ENCODE results near the gene WDR12. TPM values are rescaled to one million over a fixed set of nuclear protein-coding genes. Genes with fewer than 3 reads are reported as not detected.
A peak's percentile ranks its signal among the peaks of the same experiment; 100 is the strongest.

WDR12 gene
- total RNA-seq, 2 donors from 2014 or later: 39.2 to 53.4 TPM

DNA sequence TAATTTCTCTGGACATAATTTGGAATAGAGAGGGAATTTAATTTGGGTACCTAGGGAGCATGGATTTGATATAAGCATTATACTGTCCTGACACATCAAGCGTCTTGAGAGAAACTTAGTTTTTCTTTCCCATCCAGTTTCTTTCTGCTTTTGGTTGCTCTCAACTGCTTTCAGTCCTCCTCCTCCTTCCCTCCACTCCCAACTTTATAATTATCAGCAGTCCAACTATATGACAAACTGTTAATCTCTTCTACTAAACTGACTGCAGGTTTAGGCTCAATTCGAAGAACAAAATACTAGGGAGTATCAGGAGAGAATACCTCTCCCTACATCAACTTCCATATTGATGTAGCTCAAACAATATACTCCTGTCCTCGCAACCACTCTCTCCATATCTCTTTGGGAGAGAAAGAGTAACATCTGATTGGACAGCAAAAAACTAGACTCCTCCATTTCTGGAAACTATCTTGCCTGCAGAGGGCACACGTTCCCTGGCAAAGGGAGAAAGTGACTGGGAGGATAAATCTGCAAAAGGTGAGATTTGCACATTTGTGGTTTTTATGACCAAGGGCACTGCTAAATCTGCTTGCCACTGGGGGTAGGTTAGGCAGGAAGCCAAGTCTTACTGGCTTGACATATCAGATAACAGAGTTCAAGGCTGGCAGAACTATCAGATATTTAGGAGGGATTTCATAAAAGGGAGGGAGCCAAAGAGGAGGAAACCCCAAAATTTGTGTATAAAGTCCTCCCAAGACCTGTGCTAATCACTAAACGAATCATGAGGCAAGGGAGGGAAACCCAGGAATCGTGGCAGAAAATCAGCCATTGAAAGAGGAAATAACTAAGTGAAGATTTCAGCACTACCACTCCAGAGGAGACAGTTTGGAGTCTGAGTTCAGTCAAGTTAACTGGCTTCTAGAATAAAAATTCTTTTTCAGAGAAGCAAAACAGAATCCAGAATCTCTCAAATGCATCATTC, 79.9 kb downstream of the WDR12 start:
- peak; percentile 61 to 82 for ATAC-seq
- intact Hi-C loops (cut with DNase I): no loop called here
- DNase-seq: no peak

DNA sequence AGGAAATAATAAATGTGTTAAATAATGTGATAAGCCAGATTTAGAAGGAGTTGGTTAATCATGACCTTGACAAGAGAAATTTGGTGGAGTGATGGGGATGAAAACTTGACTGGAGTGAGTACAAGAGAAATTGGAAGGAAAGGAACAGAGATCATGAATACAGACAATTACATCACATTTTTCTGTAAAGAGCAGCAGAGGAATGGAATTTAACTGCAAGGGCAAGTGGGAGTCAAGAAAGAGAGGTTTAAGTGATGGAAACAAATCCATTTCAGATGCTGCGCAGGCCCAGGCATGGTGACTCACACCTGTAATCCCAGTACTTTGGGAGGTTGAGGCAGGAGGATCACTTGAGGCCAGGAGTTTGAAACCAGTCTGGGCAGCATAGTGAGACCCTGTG, 86.6 kb downstream of the WDR12 start:
- ATAC-seq (no peak), DNase-seq (no peak)
- intact Hi-C loops (cut with DNase I): no loop called here

Other genes with a start within 250 kb of the WDR12 start
- 1 to 10 TPM; 6.3 to 9.0 TPM for gene ICA1L, start 39.9 kb downstream of the WDR12 start, total RNA-seq
- gene CARF, start 602 bp upstream of the WDR12 start, total RNA-seq: 1 to 10 TPM; 6.5 to 8.0 TPM
- 10 to 100 TPM; 19.8 to 21.1 TPM for gene NBEAL1, start 103.2 kb upstream of the WDR12 start, total RNA-seq

Measured in left cardiac atrium (tissue), 4 donors.